Suppressor macrophage (primary cell): Measurements from ENCODE around the gene ANKRD65.
"Not testable (repeated sequence)": the region's sequence is repeated elsewhere in the genome, so short reads cannot be mapped to it uniquely, and the experiment has no call there.

Experiments used
- DNase-seq, 4 experiments: peaks; one replicate each; pipeline ENCODE4 v3.0.0-alpha.2; 2020 to 2022

The ANKRD65 gene

DNA sequence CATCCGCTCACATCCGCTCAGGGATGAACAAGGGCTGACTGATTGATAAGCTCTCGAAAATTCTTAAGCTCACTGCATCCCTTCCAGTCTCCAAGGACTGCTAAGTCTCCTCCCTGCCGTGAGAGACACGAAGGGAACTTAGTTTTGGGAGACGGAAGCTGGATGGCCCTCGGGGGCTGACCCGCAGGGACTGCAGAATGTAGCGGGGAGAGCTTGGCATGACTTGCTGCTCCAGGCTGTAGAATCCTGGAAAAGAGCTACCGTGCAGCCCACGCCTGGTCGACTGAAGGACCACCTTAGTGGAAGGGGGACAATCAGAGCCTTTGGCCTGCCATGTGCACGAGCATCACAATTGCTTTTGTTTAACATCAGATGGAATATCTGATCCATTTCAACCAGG lies 5.3 kb downstream of the ANKRD65 start:
- DNase-seq, result no peak

DNA sequence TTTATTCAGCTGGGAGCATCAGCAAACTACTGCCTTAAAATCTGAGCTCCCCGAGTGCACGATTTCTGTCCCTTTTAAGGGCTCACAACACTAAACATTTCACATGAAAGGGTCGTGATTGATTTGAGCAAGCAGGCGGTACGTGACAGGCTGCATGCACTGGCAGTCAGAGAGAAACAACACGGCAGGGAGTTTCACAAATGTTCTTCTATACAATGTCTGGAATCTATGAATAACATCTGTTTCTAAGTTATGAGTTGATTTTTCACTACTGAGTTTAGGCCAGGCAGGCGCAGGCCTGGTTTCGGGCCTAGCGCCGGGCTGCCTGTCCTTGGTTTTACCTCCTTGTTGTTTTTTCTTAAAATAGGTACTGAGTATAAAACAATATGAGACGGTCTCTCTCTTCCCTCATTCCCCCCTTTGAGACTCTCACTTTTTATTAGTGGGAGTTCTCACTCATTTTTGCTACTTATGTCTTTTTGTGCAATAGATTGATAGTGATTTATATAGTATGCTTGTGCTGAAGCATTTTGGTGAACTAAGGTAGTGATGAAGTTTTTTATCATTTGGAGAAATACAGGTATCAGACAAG lies 8.7 kb downstream of the ANKRD65 start:
- DNase-seq, result not testable (repeated sequence)

DNA sequence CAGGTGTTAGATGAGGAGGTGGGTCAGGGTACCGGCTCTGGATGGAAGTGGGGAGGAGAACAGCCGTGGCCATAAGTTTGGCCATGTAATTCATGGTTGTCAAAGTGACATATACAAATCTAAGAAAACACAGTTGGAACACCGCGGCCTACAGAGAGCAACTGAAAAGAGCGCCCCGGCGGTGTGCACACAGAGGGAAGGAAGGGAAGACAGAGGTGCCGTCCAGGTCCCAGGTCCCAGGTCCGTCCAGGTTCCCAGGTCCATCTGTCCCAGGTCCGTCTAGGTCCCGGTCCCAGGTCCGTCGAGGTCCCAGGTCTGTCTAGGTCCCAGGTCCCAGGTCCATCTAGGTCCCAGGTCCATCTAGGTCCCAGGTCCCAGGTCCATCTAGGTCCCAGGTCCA lies 9.4 kb downstream of the ANKRD65 start:
- no peak for DNase-seq

DNA sequence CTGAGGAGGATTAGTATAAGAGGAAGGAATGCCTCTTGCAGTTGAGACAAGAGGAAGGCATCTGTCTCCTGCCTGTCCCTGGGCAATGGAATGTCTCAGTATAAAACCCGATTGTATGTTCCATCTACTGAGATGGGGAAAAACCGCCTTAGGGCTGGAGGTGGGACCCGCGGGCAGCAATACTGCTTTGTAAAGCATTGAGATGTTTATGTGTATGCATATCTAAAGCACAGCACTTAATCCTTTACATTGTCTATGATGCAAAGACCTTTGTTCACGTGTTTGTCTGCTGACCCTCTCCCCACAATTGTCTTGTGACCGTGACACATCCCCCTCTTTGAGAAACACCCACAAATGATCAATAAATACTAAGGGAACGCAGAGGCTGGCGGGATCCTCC lies 10.8 kb downstream of the ANKRD65 start:
- not testable (repeated sequence) for DNase-seq

DNA sequence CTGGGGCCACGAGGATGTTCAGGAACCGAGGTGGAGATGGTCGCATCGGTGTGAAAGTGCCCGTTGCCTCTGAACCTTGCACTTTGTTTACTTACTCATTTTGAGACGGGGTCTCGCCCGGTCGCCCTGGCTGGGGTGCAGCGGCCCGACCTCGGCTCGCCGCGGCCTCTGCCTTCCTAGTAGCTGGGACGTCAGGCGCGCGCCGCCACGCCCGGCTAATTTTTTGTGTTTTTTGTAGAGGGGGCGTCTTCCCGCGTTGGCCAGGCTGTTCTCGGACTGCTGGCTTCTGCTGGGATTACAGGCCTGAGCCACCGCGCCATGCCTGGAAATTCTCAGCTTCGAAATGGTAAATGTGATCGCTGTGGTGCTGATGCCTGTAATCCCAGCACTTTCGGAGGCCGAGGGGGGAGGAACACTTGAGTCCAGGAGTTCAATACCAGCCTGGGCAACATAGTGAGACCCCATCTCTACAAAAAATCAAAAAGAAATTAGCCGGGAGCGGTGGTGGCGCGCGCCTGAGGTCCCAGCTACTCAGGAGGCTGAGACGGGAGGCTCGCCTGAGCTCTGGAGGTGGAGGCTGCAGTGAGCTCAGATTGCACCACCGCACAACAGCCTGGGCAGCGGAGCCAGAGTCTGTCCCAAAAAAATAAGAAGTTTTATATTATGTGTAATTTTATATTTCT lies 13.3 kb downstream of the ANKRD65 start:
- peak; percentile 29 to 62 (median 43) for DNase-seq

DNA sequence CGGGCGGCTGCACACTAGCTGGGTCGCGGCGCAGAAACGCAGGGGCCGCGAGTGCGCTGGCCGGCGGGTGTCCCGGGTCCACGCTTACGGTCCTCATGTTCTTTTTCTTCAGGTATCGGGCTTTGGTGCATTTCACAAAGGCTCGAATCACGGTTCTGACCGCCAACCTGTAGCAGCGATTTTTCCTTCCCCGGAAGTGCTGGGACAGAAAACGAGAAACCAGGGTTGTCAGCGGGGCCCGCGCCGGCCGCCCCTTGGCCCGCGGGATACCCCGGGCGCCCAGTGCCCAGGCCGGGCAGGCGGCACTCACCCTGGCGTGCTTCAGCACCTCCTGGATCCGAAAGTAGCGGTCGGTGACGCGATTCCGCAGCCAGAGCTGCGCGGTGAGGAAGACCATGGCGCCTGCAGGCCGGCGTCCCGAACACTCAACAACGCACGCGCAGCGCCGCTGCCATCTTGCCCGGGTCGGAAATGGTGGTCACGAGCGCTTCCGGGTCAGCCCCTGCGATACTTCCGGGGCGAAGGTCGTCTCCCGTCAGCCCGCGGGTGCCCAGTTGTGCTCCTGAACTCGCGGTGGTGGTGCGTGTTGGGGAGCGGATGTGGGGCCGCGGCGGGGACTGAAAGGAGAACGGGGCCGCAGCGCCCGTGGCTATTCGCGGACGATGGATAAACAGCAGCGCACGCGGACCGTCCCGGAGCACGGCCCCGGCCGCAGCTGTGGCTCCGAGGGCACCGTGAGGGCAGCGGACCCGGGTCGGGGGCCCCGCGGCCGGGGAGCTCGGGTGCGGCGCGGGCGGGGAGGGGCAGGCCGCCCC lies 14.0 kb downstream of the ANKRD65 start, which contains the start of gene MRPL20:
Gene MRPL20 (minus strand): TSS at position 473 of the 815 bp plus-strand sequence. CDS start 76 bp downstream, at position 397.
- peak; percentile 95 to 98 (median 97) for DNase-seq

DNA sequence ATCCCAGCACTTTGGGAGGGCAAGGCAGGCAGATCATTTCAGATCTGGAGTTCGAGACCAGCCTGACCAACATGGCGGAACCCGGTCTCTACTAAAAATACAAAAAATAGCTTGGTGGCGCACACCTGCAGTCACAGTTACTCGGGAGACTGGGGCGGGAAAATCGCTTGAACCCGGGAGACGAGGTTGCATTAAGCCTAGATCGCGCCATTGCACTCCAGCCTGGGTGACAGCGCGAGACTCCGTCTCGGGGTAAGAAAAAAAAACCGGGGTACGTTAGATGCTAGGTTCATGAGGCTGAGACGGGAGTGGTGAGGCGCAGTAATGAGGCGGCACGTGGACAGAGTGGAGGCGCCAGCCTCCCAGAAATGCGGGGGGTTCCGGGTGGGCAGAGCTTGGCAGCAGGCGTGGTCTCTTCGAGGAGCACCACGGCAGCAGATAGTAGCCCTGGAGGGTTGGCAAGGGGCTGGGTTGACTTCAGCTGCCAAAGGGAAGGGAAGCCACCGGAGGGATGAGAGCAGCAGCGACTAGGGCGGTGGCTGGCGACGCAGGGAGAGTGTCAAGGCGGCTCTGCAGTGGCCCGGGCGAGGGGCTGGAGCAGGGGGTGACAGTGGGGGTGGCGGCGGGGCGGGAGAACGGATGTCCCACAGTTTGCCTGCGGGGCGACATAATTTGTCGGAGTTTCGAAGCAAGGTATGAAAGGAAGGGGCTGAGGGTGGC lies 14.8 kb downstream of the ANKRD65 start:
- peak in 1 of 4 experiments; percentile 7 for DNase-seq

DNA sequence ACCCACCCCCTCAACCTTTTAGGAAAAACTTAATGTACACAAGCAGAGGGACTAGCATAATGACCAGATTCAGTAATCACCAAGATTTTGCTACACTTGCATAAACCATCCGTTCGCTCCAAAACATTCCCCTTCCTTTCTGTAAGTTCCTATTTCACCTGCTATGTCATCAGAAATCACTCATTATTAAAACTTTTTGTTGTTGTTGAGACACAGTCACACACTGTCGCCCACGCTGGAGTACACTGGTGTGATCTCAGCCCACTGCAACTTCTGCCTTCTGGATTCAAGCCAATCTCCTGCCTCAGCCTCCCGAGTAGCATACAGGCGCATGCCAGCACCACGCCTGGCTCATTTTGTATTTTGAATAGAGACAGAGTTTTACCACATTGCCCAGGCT lies 17.4 kb downstream of the ANKRD65 start:
- peak; percentile 75 to 88 (median 84) for DNase-seq

DNA sequence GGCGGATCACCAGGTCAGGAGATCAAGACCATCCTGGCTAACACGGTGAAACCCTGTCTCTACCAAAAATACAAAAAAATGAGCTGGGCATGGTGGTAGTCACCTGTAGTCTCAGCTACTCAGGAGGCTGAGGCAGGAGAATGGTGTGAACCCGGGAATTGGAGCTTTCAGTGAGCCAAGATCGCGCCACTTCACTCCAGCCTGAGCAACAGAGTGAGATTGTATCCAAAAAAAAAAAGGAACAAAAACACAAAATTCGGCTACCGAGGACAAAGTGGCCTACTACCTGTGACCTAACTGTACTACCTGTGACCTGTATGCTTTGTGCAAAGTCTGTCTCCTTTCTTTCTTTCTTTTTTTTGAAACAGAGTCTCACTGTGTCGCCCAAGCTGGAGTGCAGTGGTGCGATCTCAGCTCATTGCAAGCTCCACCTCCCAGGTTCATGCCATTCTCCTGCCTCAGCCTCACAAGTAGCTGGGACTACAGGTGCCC lies 18.1 kb downstream of the ANKRD65 start:
- not testable (repeated sequence) for DNase-seq

DNA sequence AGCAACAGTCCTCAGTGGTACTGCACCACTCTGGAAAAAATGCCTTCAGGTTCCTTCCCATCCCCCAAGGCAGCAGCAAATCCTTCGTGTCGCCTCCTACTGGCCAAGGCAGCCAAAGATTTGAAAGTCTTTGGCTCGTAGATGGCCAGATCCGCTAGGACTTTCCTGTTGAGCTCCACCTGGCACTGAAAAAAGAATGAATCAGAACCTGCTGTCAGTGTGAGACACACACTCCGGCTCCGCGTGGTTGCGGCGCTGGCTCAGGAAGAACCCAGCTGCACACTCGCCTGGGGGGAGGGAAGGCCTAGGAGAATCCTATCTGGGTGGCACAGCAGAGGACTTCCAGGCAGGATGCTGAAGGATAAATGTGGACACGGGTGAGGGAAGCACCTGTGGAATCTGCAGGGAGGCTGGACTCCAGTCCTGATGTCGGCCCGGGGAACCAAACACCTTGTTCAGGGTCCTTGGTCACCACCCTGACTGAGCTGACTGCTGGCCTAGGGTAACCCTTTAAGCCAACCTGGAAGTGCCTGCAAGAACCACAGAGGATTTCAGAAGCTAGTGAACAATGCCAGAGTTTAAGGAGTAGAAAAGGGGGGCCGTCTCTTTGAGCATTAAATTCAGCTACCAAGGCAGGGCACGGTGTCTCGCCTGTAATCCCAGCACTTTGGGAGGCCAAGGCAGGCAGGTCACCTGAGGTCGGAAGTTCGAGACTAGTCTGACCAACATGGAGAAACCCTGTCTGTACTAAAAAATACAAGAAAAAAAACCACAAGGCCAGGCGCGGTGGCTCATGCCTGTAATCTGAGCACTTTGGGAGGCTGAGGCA lies 18.8 kb downstream of the ANKRD65 start:
- DNase-seq, result peak; percentile 19 to 60 (median 54)

DNA sequence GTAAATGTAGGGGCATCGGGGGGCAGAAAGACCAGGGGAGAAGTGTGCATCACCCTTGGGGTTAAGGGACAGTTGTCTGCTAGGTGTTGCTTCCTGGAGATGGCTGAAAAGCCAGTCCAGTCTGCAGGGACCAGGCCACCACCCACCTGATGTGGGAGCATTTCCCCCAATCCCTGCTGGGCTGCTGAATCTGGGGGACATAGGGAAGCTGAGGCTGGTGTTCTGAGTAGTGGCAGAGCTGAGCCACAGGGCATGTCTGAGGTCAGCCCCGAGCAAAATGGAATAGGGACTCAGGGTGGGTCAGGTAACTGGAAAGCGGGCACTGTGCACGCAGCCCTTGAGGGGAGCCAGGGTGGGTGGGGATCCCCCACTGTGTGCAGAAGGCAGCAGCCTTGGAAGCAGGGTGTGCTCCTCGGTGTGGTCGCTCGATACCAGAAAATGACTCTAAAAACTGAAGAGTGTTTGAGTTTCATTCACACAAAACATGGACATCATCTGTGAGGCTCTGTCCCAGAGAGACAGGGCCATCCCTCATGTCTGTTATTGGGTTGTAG lies 19.5 kb downstream of the ANKRD65 start:
- DNase-seq, result no peak

DNA sequence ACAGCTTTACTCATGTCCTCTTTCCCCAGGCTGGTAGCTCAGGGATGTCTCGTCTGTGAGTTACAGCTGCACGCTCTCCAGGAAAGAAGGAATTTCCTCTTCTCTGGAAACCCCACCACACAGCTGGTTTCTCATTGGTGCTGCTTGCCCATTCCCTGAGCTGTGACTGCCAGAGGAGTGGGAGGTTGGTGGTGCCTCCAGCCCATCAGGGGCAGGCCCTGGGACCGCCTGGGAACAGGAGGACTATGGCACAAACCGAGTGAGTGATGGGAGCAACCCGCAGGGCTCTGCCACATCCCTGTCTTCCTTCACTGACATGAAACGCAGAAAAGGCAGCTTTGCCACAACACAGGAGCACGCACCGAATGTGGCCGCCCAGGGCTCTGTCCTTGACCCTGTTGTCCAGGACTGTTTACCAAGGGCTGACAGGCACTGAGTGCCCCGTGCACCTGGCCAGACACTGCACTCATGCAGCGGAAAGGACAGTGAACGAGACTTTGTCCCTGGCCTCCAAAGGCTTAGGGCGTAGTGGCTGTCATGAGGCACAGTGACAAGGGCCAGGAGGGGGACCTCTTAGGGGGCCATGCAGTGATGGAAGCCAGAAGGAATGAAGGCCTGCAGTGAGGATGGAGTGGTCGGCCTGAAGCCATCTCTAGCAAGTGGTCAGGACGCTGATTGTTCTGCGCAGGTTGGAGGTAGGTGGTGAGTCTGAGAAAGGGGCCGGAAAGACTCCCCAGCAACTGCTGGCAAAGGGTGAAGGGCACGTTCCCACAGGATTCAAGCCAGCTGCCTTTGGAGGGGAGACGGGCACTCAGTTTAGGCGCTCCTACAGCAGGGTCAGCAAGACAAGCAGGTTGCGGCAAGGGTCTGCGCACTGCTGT lies 20.3 kb downstream of the ANKRD65 start:
- DNase-seq, result no peak

DNA sequence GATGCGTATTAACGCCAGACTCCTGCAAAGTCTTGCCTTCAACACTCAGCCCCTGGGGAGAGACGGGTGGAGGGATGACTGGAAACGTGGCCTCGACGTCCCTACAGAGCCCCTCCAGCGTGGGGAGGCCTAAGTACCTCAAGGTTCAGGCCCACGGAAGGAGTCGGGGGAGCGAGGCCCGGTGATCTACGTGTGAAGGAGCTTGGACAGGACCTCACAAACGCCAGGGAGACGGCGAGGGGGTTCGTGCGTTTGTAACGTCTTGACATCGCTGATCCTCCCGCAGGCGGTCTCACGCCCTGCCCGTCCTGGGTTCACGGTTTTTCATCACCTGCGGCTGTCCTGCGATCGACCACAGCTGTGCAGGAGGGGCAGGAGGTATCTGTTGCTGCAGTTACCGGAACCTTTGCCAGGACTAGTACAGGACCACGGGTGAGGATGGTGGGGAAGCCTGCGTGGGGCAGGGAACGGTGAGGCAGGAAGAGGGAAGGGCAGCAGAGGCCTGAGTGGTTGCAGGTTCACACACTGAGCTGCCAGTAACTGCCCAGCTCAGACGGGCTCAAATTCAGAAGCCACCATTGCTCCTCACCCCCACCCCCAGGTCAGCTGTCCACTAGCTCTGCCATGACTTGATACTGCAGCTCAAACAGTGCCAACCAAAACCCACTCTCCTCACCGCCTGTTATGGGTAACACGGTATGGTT lies 21.1 kb downstream of the ANKRD65 start:
- peak in 3 of 4 experiments; percentile 16 to 36 (median 25) for DNase-seq

DNA sequence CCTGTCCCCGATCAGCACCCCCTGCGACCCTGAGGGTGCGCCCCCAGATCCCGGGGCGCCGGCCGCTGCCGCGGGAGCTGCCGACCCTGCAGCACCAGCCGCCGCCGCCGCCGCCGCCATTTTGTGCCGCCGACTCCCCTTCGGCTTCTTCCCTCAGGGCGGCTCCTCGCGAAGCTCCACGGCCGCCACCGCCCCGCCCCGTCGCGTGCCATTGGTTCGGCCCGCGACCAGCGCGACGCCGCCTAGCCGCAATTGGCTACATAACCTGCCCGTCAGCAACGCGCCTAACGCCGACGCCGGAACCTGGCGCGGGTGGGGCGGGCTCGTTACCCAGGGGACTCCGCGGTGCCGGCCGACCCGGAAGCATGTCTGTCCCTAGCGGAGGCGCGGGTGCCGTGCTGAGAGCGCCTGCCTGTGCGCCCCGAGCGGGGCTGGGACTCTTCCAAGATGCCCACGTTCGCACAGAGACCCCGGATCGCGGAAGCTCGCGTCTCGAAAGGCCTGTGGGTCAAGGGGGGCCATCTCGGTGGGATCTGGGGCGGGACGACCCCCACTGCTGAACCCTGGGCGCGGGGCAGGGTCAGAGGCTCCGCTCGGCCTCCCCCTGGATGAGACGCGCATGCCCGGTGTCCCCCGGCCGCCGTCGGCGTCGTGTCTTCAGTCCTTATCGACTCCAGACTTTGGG lies 21.7 kb downstream of the ANKRD65 start, which contains the start of gene CCNL2:
Gene CCNL2 (minus strand): TSS at position 149 of the 685 bp plus-strand sequence. CDS start 29 bp downstream, at position 120.
- peak; percentile 99 to 100 (median 100) for DNase-seq

DNA sequence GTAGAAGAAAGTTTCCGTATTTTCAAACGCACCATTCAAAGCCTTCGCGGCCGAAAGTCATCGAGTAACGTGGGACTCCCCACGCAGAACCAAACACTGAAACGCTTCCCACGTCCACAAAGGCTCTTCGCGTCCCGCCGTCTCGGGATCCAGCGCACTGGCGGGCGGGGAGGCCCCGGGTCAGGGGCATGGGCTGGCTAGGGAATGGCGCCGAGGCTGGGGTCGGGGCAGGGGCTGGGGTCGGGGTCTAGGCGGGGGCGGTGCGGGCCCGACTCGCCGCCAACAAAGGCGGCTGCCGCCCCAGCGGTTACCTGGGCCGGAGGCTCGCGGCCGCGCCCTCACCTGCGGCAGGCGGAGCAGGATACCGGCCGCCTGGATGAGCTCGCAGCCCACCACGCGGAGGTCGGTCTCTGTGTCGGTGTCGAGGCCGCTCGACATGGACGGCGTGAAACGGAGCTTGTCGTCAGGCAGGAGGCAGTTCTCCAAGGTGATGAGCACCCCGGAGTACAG lies 22.3 kb downstream of the ANKRD65 start:
- peak; percentile 32 to 62 (median 51) for DNase-seq

DNA sequence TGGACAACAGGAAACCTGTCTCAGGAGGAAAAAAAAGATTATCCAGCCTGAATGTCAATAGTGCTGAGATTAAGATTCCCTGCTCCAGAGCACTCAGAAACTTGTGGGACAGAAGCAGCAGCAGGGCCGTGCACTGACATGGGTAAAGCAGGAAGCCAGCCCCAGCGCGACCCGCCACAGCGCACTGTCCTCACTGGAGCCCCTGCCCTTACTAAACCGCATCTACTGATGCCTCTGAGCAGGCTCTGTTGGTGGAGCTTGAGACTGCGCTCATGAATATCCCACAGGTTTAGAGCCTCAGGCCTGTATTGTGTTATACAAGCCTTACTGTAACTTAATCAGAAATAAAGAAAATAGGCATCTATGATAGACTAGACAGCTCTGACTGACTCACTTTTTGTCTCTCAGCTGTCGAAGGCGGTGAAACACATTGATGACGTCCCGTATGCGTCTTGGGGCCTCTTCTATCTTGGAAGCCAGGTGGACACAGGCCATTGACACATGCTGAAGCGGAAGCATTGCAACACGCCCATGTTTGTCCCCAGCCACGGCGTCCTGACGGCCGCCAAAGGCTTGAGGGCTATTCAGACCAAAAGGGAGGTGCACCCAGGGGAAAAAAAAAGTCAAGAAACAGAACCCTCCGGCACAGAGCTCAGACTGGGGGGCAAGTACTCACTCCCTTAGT lies 23.1 kb downstream of the ANKRD65 start:
- peak in 3 of 4 experiments; percentile 15 to 34 (median 19) for DNase-seq

DNA sequence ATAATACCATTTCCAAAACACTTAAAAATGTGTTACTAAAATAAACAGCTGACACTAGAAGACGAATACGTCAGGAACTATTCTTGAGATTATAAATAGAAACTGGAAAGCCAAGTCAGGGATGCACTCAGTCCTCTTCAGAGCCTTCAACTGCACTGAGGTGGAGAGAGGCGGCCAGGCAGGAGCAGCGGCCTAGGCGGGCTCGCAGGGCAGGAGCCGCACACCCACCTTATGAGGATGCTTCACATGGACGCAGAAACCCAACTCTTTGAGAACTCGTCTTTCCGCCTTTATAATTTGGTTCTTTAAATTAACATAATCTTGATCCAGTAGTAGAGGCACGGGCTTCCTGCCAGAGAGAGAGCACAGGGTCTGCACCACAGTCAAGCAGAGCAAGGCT lies 25.9 kb downstream of the ANKRD65 start:
- no peak for DNase-seq

DNA sequence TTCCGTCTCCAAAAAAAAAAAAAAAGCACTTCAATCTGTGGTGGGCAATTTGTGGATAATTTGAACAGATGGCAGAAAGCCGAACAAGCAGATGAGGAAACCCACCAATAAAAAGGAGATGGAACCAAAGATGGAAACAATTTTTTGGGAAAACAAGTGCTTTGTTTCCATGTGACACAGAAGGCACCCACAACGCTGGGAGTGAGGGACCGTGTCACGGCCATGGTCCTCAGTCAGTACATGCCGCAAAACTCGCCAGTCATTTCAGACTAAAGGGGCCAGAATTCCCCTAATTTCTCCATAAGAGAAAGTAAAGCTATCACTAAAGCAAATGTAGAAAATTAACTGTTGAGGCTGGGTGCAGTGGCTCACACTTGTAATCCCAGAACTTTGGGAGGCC lies 27.0 kb downstream of the ANKRD65 start:
- no peak for DNase-seq
